ENCODE results near the gene SRSF9.

GRCh38 chr12:120479458-120479857 lies 9.9 kb upstream of the SRSF9 start:
- no peak for TF ChIP-seq CTCF (IDR thresholded peaks at IDR 0.05; ENCODE audit: low read depth, low read length)
- no peak for TF ChIP-seq EZH2phosphoT487 (IDR thresholded peaks at IDR 0.05; ENCODE audit: low read depth)
